PC-9 (cell line): ENCODE results near the gene SOD2. TPM values are rescaled to one million over a fixed set of nuclear protein-coding genes. Genes with fewer than 3 reads are reported as not detected.

Source experiments
- BruUV-seq: library from RNA; stranded (reverse); fragments of 400-500 nt; replicated peaks from 2 replicates; lab custom pipeline; 2021; lab: Mats Ljungman, UMichigan
- CTCF ChIA-PET: fragments of 300-600 bp; sonication (Branson Sonifier 250); formaldehyde crosslinking; loops from one replicate; lab custom pipeline; 2022; ENCODE audit warnings: antibody characterized with exemption; lab: Charles Lee
- POLR2A ChIA-PET: fragments of 300-600 bp; sonication (Branson Sonifier 250); formaldehyde crosslinking; loops from one replicate; lab custom pipeline; 2022; ENCODE audit warnings: antibody characterized with exemption; ENCODE audit not compliant: unreplicated experiment; lab: Charles Lee
- DNase-seq, 2 experiments: peaks; one replicate each; pipeline versions ENCODE4 v3.0.0 to v3.0.0-alpha.2; 2015 to 2022; ENCODE audit warnings: mixed read lengths in 1 of 2
- H2AFZ ChIP-seq: fragments of 200-600 bp; sonication (generic); 2 replicates; pipeline ENCODE4 v1.8.1; 2017; ENCODE audit warnings: antibody characterized with exemption
- H3F3A ChIP-seq: fragments of 200-600 bp; sonication (generic); 2 replicates; pipeline ENCODE4 v1.8.1; 2017; ENCODE audit warnings: antibody characterized with exemption, mild to moderate bottlenecking, low read depth; ENCODE audit not compliant: insufficient read depth
- H3K27ac ChIP-seq: fragments of 200-600 bp; sonication (generic); 2 replicates; pipeline ENCODE4 v1.6.1; 2016; ENCODE audit warnings: mixed run types
- H3K27me3 ChIP-seq: fragments of 200-600 bp; sonication (generic); 2 replicates; pipeline ENCODE4 v1.6.1; 2016; ENCODE audit warnings: low read depth, mixed run types; ENCODE audit not compliant: insufficient read depth
- H3K36me3 ChIP-seq: fragments of 200-600 bp; sonication (generic); 2 replicates; pipeline ENCODE4 v1.6.1; 2016; ENCODE audit warnings: low read depth, mixed run types
- H3K4me1 ChIP-seq: fragments of 200-600 bp; sonication (generic); replicated peaks from 2 replicates; pipeline ENCODE4 v1.6.1; 2016; ENCODE audit warnings: mixed run types; ENCODE audit not compliant: insufficient read depth
- H3K4me2 ChIP-seq: fragments of 200-600 bp; sonication (generic); 2 replicates; pipeline ENCODE4 v1.6.1; 2017; ENCODE audit warnings: mixed run types
- H3K4me3 ChIP-seq: fragments of 200-600 bp; sonication (generic); 2 replicates; pipeline ENCODE4 v1.6.1; 2016; ENCODE audit warnings: mixed run types
- H3K79me2 ChIP-seq: fragments of 200-600 bp; sonication (generic); 2 replicates; pipeline ENCODE4 v1.6.1; 2017; ENCODE audit warnings: low read depth, mixed run types
- H3K9me2 ChIP-seq: fragments of 200-600 bp; sonication (generic); 2 replicates; pipeline ENCODE4 v1.8.1; 2017; ENCODE audit warnings: mild to moderate bottlenecking; ENCODE audit not compliant: insufficient read depth
- H3K9me3 ChIP-seq: fragments of 200-600 bp; sonication (generic); 2 replicates; pipeline ENCODE4 v1.8.1; 2016; ENCODE audit warnings: low read depth; ENCODE audit not compliant: insufficient read depth
- H4K20me1 ChIP-seq: fragments of 200-600 bp; sonication (generic); 2 replicates; pipeline ENCODE4 v1.8.1; 2017; ENCODE audit not compliant: insufficient read depth
- EZH2 ChIP-seq: fragments of 200-600 bp; sonication (generic); IDR thresholded peaks from 2 replicates; pipeline ENCODE4 v1.8.0; 2017; ENCODE audit warnings: antibody characterized with exemption, low read depth
- intact Hi-C: fragments of 100-400 bp; cut with micrococcal nuclease; formaldehyde crosslinking; loops from one replicate; pipeline ENCODE4 v1.10.0; 2022; ENCODE audit not compliant: unreplicated experiment
- total RNA-seq: library from RNA; stranded (reverse); gene quantifications from 2 replicates; pipeline ENCODE4 v1.2.3, GENCODE V29; 2021
- TF ChIP-seq, protein P1 (sequence below): fragments of 200-600 bp; sonication (generic); conservative IDR thresholded peaks from 2 replicates; pipeline ENCODE4 v1.6.1; 2017; ENCODE audit warnings: mixed run types, antibody characterized with exemption, mild to moderate bottlenecking, moderate library complexity

The SOD2 gene
- total RNA-seq, 1 experiment from 2014 or later, result 63.3 TPM

- Histone ChIP-seq H3K79me2 (peaks cover 93% of the 10 kb centered on the region), H3K4me2 (peak overlapping the region; percentile 96), H3K9me3 (no peaks in the 10 kb centered on the region), H2AFZ (no peak overlapping the region), H3K27ac (no peak overlapping the region), H3K27me3 (no peaks in the 10 kb centered on the region), H3F3A (peaks cover 1% of the 10 kb centered on the region; the same call in 1 of the 2 replicates), H3K9me2 (no peaks in the 10 kb centered on the region), H3K36me3 (peaks cover 14% of the 10 kb centered on the region), H3K4me1 (peaks cover 17% of the 10 kb centered on the region), H4K20me1 (peaks cover 67% of the 10 kb centered on the region), H3K4me3 (peak overlapping the region; percentile 69)
- BruUV-seq, result no TSS peak
- DNase-seq, result no peak
- intact Hi-C loops, result no loop called here
- TF ChIP-seq, protein P1, sequence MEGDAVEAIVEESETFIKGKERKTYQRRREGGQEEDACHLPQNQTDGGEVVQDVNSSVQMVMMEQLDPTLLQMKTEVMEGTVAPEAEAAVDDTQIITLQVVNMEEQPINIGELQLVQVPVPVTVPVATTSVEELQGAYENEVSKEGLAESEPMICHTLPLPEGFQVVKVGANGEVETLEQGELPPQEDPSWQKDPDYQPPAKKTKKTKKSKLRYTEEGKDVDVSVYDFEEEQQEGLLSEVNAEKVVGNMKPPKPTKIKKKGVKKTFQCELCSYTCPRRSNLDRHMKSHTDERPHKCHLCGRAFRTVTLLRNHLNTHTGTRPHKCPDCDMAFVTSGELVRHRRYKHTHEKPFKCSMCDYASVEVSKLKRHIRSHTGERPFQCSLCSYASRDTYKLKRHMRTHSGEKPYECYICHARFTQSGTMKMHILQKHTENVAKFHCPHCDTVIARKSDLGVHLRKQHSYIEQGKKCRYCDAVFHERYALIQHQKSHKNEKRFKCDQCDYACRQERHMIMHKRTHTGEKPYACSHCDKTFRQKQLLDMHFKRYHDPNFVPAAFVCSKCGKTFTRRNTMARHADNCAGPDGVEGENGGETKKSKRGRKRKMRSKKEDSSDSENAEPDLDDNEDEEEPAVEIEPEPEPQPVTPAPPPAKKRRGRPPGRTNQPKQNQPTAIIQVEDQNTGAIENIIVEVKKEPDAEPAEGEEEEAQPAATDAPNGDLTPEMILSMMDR, result no peak
- ChIA-PET CTCF (no interaction called here), POLR2A (no interaction called here)
These were observed 36.7 kb upstream of the SOD2 start for GRCh38 chr6:159729598-159730331.

DNA sequence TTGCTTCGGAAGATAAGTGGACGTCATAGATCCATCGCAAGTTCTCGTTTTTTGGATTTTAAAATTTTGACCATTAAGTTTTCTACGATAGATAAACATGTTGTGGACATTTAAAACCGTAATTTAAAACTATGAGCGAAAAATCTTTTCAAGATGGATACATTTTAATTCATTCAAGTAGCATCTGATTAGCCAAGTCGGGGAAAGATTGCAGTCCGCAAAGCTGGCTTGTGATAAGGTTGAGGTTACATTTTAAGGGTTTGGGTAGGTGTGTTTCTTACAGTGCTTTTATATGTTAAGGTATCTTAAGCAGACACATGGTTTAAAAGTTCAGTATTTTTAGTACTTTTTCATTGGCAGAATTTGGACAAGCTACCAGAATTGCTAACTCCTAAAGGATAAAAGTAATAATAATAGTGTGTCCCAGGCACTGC is 35.5 kb upstream of the SOD2 start:
- Histone ChIP-seq H3K4me3 (peak overlapping the region; percentile 69), H3K79me2 (peaks cover 93% of the 10 kb centered on the region), H4K20me1 (peaks cover 55% of the 10 kb centered on the region), H3F3A (peaks cover 4% of the 10 kb centered on the region; the same call in 1 of the 2 replicates), H3K9me3 (no peaks in the 10 kb centered on the region), H3K27me3 (no peaks in the 10 kb centered on the region), H3K9me2 (no peaks in the 10 kb centered on the region), H2AFZ (no peak overlapping the region), H3K4me1 (peaks cover 17% of the 10 kb centered on the region), H3K27ac (peak overlapping the region; percentile 91), H3K36me3 (peaks cover 18% of the 10 kb centered on the region), H3K4me2 (peak overlapping the region; percentile 96)
- no TSS peak for BruUV-seq
- ChIA-PET POLR2A (no interaction called here), CTCF (interaction anchor here (1.1 kb wide), 1 partner anchor 37 kb away, joined by 4 read pairs; no protein-coding TSS in a partner anchor)
- intact Hi-C loops, result no loop called here
- no peak for TF ChIP-seq EZH2
- TF ChIP-seq, protein P1, result no peak
- no peak for DNase-seq

- no peak for DNase-seq
- TF ChIP-seq, protein P1, result no peak
- no peak for TF ChIP-seq EZH2
- Histone ChIP-seq H3F3A (peaks cover 4% of the 10 kb centered on the region; the same call in 1 of the 2 replicates), H3K27ac (peak overlapping the region; percentile 91), H2AFZ (peak overlapping the region; percentile 66), H3K9me2 (no peaks in the 10 kb centered on the region), H3K27me3 (no peaks in the 10 kb centered on the region), H3K4me1 (peaks cover 17% of the 10 kb centered on the region), H3K79me2 (peaks cover 93% of the 10 kb centered on the region), H4K20me1 (peaks cover 48% of the 10 kb centered on the region), H3K4me3 (peak overlapping the region; percentile 69), H3K4me2 (peak overlapping the region; percentile 96), H3K36me3 (peaks cover 18% of the 10 kb centered on the region), H3K9me3 (no peaks in the 10 kb centered on the region)
- POLR2A ChIA-PET, result no interaction called here
- CTCF ChIA-PET, result interaction anchor here (1.1 kb wide), 1 partner anchor 37 kb away, joined by 4 read pairs; no protein-coding TSS in a partner anchor
- BruUV-seq, result TSS peak; percentile 37
- intact Hi-C loops, result loop anchor here (1.0 to 2.0 kb wide), 3 partner anchors 33 to 63 kb away; partner anchors contain the start of genes ACAT2 and MRPL18
These were observed 34.8 kb upstream of the SOD2 start for GRCh38 chr6:159727717-159728445.
